Neural crest cell (in vitro differentiated cells): ENCODE results near the gene SELENOV. TPM values are rescaled to one million over a fixed set of nuclear protein-coding genes. Genes with fewer than 3 reads are reported as not detected.

Experiments used
- DNase-seq: peaks from one replicate; pipeline ENCODE4 v3.0.0; 2021; ENCODE audit warnings: low read depth, mixed read lengths, low spot score
- H3K27ac Mint-ChIP-seq: one replicate; pipeline ENCODE4 v1.8.0; 2021; ENCODE audit warnings: mild to moderate bottlenecking, mixed read lengths; ENCODE audit not compliant: unreplicated experiment
- H3K27me3 Mint-ChIP-seq: 2 replicates; pipeline ENCODE4 v1.8.0; 2021; ENCODE audit warnings: low read depth, mild to moderate bottlenecking, mixed read lengths
- H3K36me3 Mint-ChIP-seq: 2 replicates; pipeline ENCODE4 v1.8.0; 2021; ENCODE audit warnings: low read depth, mild to moderate bottlenecking, mixed read lengths
- H3K4me1 Mint-ChIP-seq: 2 replicates; pipeline ENCODE4 v1.8.0; 2021; ENCODE audit warnings: mixed read lengths
- H3K4me3 Mint-ChIP-seq: one replicate; pipeline ENCODE4 v1.8.0; 2021; ENCODE audit warnings: mild to moderate bottlenecking, mixed read lengths
- H3K9me3 Mint-ChIP-seq: 2 replicates; pipeline ENCODE4 v1.8.0; 2021; ENCODE audit warnings: mixed read lengths
- total RNA-seq: library from RNA; stranded (reverse); gene quantifications from 2 replicates; pipeline ENCODE4 v1.2.1, GENCODE V29; 2021
- TF ChIP-seq, protein P1 (sequence below): fragments of 200-600 bp; sonication (generic); conservative IDR thresholded peaks from 2 replicates; pipeline ENCODE4 v1.5.0; 2021; ENCODE audit warnings: antibody characterized with exemption, mild to moderate bottlenecking

SELENOV gene
- total RNA-seq, 1 donor from 2014 or later = not detected

DNA sequence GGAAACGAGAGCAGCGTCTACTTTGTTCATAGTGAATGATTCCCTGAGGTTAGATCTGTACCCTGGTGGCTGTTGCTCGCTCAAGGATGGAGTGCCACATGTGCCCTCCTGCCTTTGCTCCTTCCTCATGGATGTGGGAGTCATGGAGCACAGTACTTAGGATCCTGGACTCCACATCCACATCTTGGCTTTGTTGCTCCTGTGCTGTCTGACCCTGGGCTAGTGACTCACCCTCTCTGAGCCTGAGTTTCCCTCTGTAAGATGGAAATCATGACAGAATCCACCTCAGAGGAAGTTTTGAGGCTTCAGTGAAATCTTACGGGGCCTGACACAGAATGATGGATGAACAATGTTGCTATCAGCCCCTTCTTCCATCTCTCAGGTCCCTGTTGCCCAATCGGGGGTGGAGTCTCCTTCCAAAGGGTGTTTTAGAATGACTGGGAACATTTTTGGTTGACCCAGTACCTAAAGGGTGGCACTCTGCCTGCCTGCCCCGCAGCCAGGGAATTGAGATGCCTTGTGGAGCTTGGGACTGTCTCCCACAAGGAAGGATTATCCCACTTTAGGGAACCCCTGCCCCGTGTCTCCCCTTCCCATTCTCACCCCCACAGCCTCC lies 44.1 kb upstream of the SELENOV start:
- Mint-ChIP-seq H3K4me3 (no peak overlapping the region), H3K36me3 (peaks cover 14% of the 10 kb centered on the region), H3K4me1 (no peaks in the 10 kb centered on the region), H3K9me3 (no peaks in the 10 kb centered on the region), H3K27me3 (no peaks in the 10 kb centered on the region), H3K27ac (no peak overlapping the region)
- no peak for DNase-seq
- TF ChIP-seq, protein P1, sequence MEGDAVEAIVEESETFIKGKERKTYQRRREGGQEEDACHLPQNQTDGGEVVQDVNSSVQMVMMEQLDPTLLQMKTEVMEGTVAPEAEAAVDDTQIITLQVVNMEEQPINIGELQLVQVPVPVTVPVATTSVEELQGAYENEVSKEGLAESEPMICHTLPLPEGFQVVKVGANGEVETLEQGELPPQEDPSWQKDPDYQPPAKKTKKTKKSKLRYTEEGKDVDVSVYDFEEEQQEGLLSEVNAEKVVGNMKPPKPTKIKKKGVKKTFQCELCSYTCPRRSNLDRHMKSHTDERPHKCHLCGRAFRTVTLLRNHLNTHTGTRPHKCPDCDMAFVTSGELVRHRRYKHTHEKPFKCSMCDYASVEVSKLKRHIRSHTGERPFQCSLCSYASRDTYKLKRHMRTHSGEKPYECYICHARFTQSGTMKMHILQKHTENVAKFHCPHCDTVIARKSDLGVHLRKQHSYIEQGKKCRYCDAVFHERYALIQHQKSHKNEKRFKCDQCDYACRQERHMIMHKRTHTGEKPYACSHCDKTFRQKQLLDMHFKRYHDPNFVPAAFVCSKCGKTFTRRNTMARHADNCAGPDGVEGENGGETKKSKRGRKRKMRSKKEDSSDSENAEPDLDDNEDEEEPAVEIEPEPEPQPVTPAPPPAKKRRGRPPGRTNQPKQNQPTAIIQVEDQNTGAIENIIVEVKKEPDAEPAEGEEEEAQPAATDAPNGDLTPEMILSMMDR = no peak

DNA sequence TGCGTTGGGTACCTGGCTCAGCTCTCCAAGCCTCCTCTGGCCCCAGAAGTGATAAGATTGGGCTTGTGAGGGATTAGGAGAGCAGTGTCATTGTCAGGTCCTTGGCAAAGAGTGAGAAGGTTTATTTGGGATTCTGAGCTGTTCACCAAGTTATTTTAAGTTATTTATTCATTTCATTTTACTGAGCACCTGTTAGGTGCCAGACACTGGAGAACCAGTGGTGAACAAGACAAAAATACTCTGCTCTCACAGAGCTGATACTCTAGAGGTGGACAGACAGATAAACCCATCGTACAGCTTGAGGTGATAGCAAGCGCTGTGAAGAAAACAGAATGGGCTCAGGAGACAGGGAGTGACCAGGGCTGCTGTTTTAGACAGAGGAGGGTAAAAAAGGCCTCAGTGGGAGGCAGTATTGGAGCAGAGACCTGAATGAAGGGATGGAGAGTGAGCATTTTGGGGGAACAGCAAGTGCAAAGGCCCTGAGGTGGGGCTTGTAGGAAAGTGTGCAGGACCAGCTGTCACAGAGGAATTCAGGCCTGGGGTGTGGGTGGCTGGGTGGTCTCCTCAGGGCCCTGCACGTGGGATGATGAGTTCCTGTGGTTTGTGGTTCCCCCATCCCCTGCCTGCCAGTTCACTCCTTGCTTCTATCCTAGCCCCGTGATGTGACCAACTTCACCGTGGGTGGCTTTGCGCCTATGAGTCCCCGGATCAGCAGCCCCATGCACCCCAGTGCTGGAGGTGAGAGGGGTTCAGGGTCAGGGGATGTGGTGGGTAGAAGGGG lies 43.0 kb upstream of the SELENOV start:
- no peaks in the 10 kb centered on the region for H3K9me3 Mint-ChIP-seq
- DNase-seq = no peak
- H3K27ac Mint-ChIP-seq = no peak overlapping the region
- H3K27me3 Mint-ChIP-seq = no peaks in the 10 kb centered on the region
- peaks cover 16% of the 10 kb centered on the region for H3K36me3 Mint-ChIP-seq
- TF ChIP-seq, protein P1 = no peak
- H3K4me1 Mint-ChIP-seq = no peaks in the 10 kb centered on the region
- H3K4me3 Mint-ChIP-seq = no peak overlapping the region

DNA sequence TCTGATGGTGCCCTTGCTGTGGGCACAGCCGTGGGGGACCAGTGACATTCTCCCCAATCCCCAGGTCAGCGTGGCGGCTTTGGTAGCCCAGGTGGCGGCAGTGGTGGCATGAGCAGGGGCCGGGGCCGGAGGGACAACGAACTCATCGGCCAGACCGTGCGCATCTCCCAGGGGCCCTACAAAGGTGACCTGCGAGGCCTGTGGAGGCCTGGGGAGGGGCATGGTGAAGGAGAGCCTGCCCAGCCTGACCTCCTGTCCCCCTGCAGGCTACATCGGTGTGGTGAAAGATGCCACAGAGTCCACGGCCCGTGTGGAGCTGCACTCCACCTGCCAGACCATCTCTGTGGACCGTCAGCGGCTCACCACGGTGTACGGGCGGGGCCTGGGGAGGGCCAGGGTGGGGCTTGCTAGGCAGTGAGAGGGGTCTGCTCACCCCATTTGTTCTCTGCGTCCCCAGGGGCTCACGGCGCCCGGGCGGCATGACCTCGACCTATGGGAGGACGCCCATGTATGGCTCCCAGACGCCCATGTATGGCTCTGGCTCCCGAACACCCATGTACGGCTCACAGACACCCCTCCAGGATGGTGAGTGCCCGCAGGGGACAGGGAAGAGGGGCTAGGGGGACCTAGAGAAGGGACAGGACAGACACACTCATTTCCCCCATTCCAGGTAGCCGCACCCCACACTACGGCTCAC lies 42.0 kb upstream of the SELENOV start:
- H3K9me3 Mint-ChIP-seq = no peaks in the 10 kb centered on the region
- H3K27ac Mint-ChIP-seq = no peak overlapping the region
- no peaks in the 10 kb centered on the region for H3K4me1 Mint-ChIP-seq
- no peaks in the 10 kb centered on the region for H3K27me3 Mint-ChIP-seq
- TF ChIP-seq, protein P1 = no peak
- no peak for DNase-seq
- H3K36me3 Mint-ChIP-seq = peaks cover 16% of the 10 kb centered on the region
- H3K4me3 Mint-ChIP-seq = no peak overlapping the region

DNA sequence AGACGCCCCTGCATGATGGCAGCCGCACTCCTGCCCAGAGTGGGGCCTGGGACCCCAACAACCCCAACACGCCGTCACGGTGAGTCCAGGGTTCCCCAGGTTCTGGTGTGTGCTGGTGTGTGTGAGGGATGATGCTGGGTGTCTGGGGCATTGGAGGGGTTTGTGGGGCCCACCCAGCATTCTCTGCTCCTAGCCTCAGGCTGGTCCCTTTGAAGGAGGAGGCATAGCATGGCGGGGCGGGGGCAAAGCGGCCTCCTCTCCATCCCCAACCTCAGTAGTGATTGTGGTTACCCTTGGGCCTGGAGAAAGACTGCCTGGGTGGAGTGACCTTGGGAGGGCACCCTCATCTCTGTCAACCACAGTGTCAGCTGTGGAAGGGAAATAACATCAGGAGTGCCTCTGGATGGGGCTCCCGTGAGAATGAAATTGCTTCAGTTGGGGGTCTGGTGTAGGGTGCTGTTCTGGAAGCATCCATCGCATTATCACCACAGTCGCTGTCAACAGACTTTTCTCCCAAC lies 41.4 kb upstream of the SELENOV start:
- Mint-ChIP-seq H3K36me3 (peaks cover 16% of the 10 kb centered on the region), H3K27ac (no peak overlapping the region), H3K4me1 (no peaks in the 10 kb centered on the region), H3K4me3 (no peak overlapping the region), H3K27me3 (no peaks in the 10 kb centered on the region), H3K9me3 (no peaks in the 10 kb centered on the region)
- TF ChIP-seq, protein P1 = no peak
- no peak for DNase-seq

DNA sequence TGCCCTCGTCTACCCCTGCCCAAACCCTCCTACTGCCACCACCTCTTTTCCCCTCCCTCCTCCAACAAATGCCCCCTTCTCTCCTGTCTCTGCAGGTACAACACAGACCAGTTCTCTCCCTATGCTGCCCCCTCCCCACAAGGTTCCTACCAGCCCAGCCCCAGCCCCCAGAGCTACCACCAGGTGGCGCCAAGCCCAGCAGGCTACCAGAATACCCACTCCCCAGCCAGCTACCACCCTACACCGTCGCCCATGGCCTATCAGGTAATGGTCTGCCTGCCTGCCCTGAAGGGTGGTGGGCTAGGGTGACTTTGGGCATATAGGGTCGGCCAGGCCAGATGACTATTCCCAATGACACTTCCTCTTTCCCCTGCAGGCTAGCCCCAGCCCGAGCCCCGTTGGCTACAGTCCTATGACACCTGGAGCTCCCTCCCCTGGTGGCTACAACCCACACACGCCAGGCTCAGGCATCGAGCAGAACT lies 40.8 kb upstream of the SELENOV start:
- peaks cover 16% of the 10 kb centered on the region for H3K36me3 Mint-ChIP-seq
- no peaks in the 10 kb centered on the region for H3K27me3 Mint-ChIP-seq
- peak overlapping the region; percentile 56 for H3K4me3 Mint-ChIP-seq
- DNase-seq = peak; percentile 82
- H3K9me3 Mint-ChIP-seq = no peaks in the 10 kb centered on the region
- TF ChIP-seq, protein P1 = peak; percentile 85
- no peaks in the 10 kb centered on the region for H3K4me1 Mint-ChIP-seq
- H3K27ac Mint-ChIP-seq = no peak overlapping the region
